Measurements from ENCODE around the gene EXD3. TPM values are rescaled to one million over a fixed set of nuclear protein-coding genes. Genes with fewer than 3 reads are reported as not detected.
A peak's percentile ranks its signal among the peaks of the same experiment; 100 is the strongest.

Gene EXD3
- total and polyA plus RNA-seq, 9 of the 15 experiments (the other 6 are each of a cell fraction or from before 2014, with no cell fraction given), result 0.29 to 12.5 (median 3.9) TPM

DNA sequence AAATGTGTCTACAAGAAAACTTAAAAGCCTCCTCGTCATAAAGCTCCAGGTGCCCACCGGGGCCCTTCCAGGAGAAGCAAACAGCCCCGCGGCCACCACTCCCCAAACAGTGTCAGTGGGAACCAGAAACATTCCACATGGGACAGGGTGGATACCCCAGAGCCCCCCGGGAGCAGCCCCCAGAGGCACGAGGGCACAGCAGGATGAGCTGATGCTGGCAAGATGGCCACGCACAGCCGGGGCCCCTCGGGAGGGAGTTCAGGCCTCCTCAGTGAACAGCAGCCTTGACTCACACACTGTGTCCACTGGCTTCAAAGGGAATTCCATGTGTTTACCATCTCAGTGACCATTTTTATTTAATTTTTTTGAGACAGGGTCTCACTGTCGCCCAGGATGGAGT, 10.5 kb downstream of the EXD3 start (continued):
- TF ChIP-seq, protein P1, sequence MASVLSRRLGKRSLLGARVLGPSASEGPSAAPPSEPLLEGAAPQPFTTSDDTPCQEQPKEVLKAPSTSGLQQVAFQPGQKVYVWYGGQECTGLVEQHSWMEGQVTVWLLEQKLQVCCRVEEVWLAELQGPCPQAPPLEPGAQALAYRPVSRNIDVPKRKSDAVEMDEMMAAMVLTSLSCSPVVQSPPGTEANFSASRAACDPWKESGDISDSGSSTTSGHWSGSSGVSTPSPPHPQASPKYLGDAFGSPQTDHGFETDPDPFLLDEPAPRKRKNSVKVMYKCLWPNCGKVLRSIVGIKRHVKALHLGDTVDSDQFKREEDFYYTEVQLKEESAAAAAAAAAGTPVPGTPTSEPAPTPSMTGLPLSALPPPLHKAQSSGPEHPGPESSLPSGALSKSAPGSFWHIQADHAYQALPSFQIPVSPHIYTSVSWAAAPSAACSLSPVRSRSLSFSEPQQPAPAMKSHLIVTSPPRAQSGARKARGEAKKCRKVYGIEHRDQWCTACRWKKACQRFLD (CRISPR knock-in tag; IDR thresholded peaks at IDR 0.05), result peak; percentile 32; the same call in 1 of the 2 replicates
- TF ChIP-seq ZNF589 (CRISPR knock-in tag; IDR thresholded peaks at IDR 0.05; ENCODE audit: low read depth) (no peak), RBM34 (IDR thresholded peaks at IDR 0.05; ENCODE audit: borderline replicate concordance, insufficient read depth, low read length) (no peak), ZFX (CRISPR knock-in tag; IDR thresholded peaks at IDR 0.05) (peak; percentile 6; the same call in 1 of the 2 replicates), CC2D1A (IDR thresholded peaks at IDR 0.05) (no peak)

DNA sequence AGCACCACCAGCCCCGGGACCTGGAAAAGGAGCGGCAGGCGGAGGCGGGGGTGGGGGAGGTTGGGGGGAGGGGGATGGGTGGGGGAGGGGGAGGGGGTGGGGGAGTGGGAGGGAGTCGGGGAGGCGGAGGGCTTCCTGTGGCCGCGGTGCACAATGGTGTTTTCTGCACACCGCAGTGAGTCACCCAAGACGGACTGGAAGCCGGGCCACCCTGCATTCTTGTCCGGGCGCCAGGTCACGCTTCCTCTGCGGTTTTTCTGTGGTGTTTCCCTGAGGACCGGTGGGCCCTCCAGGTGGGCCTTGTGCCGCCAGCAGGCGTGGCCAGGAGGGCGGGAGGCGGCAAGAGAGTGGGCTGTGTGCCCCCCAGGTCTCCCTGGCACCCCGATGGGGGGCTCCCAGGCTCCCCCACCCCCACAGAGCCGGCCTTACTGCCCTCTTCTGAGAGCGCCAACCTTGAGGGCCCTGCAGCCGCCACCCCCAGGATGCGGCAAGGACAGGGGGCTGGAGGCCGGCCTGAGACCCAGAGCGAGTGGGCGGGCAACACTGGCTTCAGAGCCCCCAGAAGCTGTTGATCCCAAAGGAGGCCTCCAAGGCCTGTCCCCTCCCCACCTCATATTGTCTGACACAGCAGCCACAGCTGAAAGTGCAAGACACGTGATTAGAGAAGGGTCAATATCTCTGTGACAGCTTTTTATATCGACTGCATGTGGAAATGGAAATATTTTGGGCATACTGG, 11.1 kb downstream of the EXD3 start:
- H3K27ac ChIP-seq (ENCODE audit: extremely low read depth, low read depth, low read length), result peak overlapping the region; percentile 87
- ChIA-PET CTCF (ENCODE audit: low intra/inter-chr PET ratio) (no interaction called here), POLR2A (interaction anchor here (1.0 to 2.0 kb wide), 2 partner anchors 11 to 134 kb away, joined by 3 to 8 read pairs; partner anchors contain the start of genes EXD3, NOXA1 and TOR4A)
- 13% methylated on average over 11 of the region's 30 CpGs for WGBS (ENCODE audit: insufficient coverage, low coverage, missing lambda C conversion rate)
- H3K4me3 ChIP-seq, result peak overlapping the region; percentile 16; the same call in 1 of the 2 replicates
- H2AFZ ChIP-seq (ENCODE audit: low read depth, low read length), result peak overlapping the region; percentile 56
- intact Hi-C loops (cut with micrococcal nuclease), result no loop called here
- H3K9me1 ChIP-seq (ENCODE audit: control insufficient read depth, insufficient read depth, low read length), result no peaks in the 10 kb centered on the region
- H3K79me2 ChIP-seq (ENCODE audit: control insufficient read depth, insufficient read depth, low read length), result peaks cover 50% of the 10 kb centered on the region
- in situ Hi-C loops (cut with MboI), result no loop called here
- peak overlapping the region; percentile 52 for H3K4me2 ChIP-seq (ENCODE audit: insufficient read depth, low read length)
- peak; percentile 78 to 83 (median 80) for DNase-seq (ENCODE audit: extremely low read depth in 1 of 4, low spot score in 3 of 4)
- H3K4me1 ChIP-seq (replicated peaks in 1 of 2; ENCODE audit: control insufficient read depth in 2 of 2, insufficient read depth in 2 of 2, low read length in 2 of 2), result peaks cover 20 to 71% of the 10 kb centered on the region in 2 experiments
- H3K9ac ChIP-seq (ENCODE audit: insufficient read depth in 1 of 2, low read depth in 2 of 2, low read length in 2 of 2), result peak overlapping the region; percentile 62 to 92; a peak in 3 of 4 replicates
- peak; percentile 79 for FAIRE-seq
- H4K20me1 ChIP-seq (replicated peaks; ENCODE audit: control insufficient read depth, insufficient read depth, low read length), result no peaks in the 10 kb centered on the region
- no peaks in the 10 kb centered on the region for H3K27me3 ChIP-seq (ENCODE audit: control insufficient read depth in 2 of 2, insufficient read depth in 2 of 2, low read length in 2 of 2)
- BruUV-seq (replicated peaks), result no TSS peak
- H3K36me3 ChIP-seq (ENCODE audit: control insufficient read depth, insufficient read depth, low read length), result no peaks in the 10 kb centered on the region; the same call in 2 of the 3 replicates
- H3K9me3 ChIP-seq (replicated peaks; ENCODE audit: control insufficient read depth, insufficient read depth, low read depth, low read length), result no peaks in the 10 kb centered on the region
- peak; percentile 79 for ATAC-seq
- TF ChIP-seq PCBP1 (IDR thresholded peaks at IDR 0.05; ENCODE audit: low read depth, low read length, poor library complexity, severe bottlenecking) (peak; percentile 100), THRAP3 (IDR thresholded peaks at IDR 0.05; ENCODE audit: borderline replicate concordance) (no peak), CBFB (CRISPR knock-in tag; IDR thresholded peaks at IDR 0.05) (peak; percentile 79; the same call in 1 of the 2 replicates), FOSL1 (tag; conservative IDR thresholded peaks at IDR 0.05) (peak; percentile 79)
- TF ChIP-seq, protein P2, sequence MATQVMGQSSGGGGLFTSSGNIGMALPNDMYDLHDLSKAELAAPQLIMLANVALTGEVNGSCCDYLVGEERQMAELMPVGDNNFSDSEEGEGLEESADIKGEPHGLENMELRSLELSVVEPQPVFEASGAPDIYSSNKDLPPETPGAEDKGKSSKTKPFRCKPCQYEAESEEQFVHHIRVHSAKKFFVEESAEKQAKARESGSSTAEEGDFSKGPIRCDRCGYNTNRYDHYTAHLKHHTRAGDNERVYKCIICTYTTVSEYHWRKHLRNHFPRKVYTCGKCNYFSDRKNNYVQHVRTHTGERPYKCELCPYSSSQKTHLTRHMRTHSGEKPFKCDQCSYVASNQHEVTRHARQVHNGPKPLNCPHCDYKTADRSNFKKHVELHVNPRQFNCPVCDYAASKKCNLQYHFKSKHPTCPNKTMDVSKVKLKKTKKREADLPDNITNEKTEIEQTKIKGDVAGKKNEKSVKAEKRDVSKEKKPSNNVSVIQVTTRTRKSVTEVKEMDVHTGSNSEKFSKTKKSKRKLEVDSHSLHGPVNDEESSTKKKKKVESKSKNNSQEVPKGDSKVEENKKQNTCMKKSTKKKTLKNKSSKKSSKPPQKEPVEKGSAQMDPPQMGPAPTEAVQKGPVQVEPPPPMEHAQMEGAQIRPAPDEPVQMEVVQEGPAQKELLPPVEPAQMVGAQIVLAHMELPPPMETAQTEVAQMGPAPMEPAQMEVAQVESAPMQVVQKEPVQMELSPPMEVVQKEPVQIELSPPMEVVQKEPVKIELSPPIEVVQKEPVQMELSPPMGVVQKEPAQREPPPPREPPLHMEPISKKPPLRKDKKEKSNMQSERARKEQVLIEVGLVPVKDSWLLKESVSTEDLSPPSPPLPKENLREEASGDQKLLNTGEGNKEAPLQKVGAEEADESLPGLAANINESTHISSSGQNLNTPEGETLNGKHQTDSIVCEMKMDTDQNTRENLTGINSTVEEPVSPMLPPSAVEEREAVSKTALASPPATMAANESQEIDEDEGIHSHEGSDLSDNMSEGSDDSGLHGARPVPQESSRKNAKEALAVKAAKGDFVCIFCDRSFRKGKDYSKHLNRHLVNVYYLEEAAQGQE (IDR thresholded peaks at IDR 0.05; ENCODE audit: borderline replicate concordance), result no peak
- TF ChIP-seq, protein P2 (CRISPR knock-in tag; IDR thresholded peaks at IDR 0.05; ENCODE audit: low read depth), result no peak
